Omental fat pad (tissue), 4 donors: Measurements from ENCODE around the gene HOGA1. TPM values are rescaled to one million over a fixed set of nuclear protein-coding genes. Genes with fewer than 3 reads are reported as not detected.

ENCODE experiments used
- ATAC-seq: fragments of 150-250 bp; one replicate; pipeline ENCODE4 v1.9.1; 2016; ENCODE audit warnings: mild to moderate bottlenecking, moderate library complexity; ENCODE audit not compliant: low FRiP score
- DNase-seq: peaks from one replicate; pipeline ENCODE4 v3.0.0-alpha.2; 2019; ENCODE audit warnings: low spot score
- CTCF ChIP-seq, 3 donors: fragments of 450-650 bp; IDR thresholded peaks; one replicate each; pipeline ENCODE4 v1.5.1; 2016 to 2017; ENCODE audit warnings: antibody characterized with exemption in 3 of 3, mild to moderate bottlenecking in 3 of 3, moderate library complexity in 2 of 3
- total RNA-seq, 4 donors: library from RNA; depleted of rRNA; stranded (reverse); fragments of >200 nt; gene quantifications; one replicate each; pipeline ENCODE4 v1.1.0, GENCODE V29; 2016

HOGA1 gene
- total RNA-seq, 4 donors from 2014 or later: 3.3 to 11.7 (median 7.6) TPM

- DNase-seq: no peak
- no peak for TF ChIP-seq CTCF (IDR thresholded peaks at IDR 0.05)
- ATAC-seq: peak; percentile 89
Observed at GRCh38 chr10:97596101-97597082, 12.2 kb downstream of the HOGA1 start.

GRCh38 chr10:97597778-97598177 lies 13.6 kb downstream of the HOGA1 start:
- ATAC-seq: no peak
- TF ChIP-seq CTCF (IDR thresholded peaks at IDR 0.05): no peak
- DNase-seq: no peak

- ATAC-seq (no peak), DNase-seq (no peak)
- no peak for TF ChIP-seq CTCF (IDR thresholded peaks at IDR 0.05)
Observed at GRCh38 chr10:97598407-97599271, 14.4 kb downstream of the HOGA1 start.

- no peak for TF ChIP-seq CTCF (IDR thresholded peaks at IDR 0.05)
- ATAC-seq (no peak), DNase-seq (no peak)
Observed at GRCh38 chr10:97599272-97599619, 15.1 kb downstream of the HOGA1 start.

GRCh38 chr10:97600616-97601015 lies 16.4 kb downstream of the HOGA1 start:
- DNase-seq: no peak
- ATAC-seq: no peak
- TF ChIP-seq CTCF (IDR thresholded peaks at IDR 0.05): no peak

GRCh38 chr10:97601268-97602215 lies 17.4 kb downstream of the HOGA1 start:
- ATAC-seq: no peak
- no peak for TF ChIP-seq CTCF (IDR thresholded peaks at IDR 0.05)
- DNase-seq: no peak
